ENCODE data around the gene PGAM2. TPM values are rescaled to one million over a fixed set of nuclear protein-coding genes. Genes with fewer than 3 reads are reported as not detected.
A peak's percentile ranks its signal among the peaks of the same experiment; 100 is the strongest.

Gene PGAM2
- polyA plus RNA-seq, 2 of the 4 experiments (the other 2 are of a cell fraction), result not detected

DNA sequence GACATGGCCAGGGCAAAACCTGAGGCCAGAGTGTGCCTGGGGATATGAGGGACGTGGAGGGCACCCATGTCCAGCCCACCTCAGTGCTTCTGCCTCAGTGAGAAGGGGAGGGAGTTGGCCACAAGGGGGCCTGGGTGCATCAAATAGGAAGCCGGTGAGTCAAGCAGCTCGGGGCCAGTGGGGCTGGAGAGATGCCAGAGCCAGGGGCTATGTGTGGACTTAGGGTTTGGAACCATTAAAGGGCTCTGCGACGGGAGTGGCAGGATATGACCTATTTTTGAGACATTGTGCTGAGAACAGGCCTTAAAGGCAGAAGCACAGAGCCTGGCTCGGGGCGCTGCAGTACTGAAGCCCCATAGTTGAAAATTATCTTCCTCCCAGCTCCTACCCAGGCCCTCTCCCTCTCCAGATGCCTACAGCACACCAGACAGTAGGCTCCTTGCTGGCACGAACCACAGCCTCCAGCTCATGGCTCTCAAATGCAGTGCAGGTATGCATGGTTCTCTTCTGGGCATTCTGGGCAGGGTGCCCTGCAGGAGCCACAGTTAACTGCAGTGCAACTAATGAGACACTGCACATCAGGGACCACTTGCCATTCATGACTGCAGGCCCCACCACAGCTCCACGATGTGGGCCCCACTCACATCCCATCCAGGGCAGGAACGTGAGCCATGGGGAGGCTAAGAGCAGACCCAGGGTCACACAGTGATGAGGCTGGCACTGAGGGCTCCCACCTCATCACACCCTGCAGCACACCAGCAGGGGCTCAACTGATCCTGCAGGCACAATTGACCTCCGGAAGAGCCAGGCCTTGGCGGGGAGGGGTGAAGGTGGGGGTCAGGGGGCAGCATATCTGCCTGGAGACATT lies 7.2 kb upstream of the PGAM2 start (continued):
- no peak for TF ChIP-seq RCOR1 (IDR thresholded peaks at IDR 0.05; ENCODE audit: low read depth, low read length)
- TF ChIP-seq POLR2AphosphoS2 (conservative IDR thresholded peaks at IDR 0.05; ENCODE audit: low read length), result 0 out of 2 replicates have a peak, but pooled peaks have one; percentile 20
- no peak for TF ChIP-seq ZC3H11A (IDR thresholded peaks at IDR 0.05)
- no peak for TF ChIP-seq EHMT2 (IDR thresholded peaks at IDR 0.05; ENCODE audit: low read depth)
- no peak for TF ChIP-seq FOSB (CRISPR knock-in tag; IDR thresholded peaks at IDR 0.05)
- TF ChIP-seq HOXB5 (CRISPR knock-in tag; IDR thresholded peaks at IDR 0.05), result no peak
- no peak for TF ChIP-seq JUNB (IDR thresholded peaks at IDR 0.05)
- TF ChIP-seq GATA3 (IDR thresholded peaks at IDR 0.05; ENCODE audit: borderline replicate concordance), result no peak
- no peak for TF ChIP-seq POLR2A (IDR thresholded peaks at IDR 0.05; ENCODE audit: low read length)
- TF ChIP-seq, protein P1, sequence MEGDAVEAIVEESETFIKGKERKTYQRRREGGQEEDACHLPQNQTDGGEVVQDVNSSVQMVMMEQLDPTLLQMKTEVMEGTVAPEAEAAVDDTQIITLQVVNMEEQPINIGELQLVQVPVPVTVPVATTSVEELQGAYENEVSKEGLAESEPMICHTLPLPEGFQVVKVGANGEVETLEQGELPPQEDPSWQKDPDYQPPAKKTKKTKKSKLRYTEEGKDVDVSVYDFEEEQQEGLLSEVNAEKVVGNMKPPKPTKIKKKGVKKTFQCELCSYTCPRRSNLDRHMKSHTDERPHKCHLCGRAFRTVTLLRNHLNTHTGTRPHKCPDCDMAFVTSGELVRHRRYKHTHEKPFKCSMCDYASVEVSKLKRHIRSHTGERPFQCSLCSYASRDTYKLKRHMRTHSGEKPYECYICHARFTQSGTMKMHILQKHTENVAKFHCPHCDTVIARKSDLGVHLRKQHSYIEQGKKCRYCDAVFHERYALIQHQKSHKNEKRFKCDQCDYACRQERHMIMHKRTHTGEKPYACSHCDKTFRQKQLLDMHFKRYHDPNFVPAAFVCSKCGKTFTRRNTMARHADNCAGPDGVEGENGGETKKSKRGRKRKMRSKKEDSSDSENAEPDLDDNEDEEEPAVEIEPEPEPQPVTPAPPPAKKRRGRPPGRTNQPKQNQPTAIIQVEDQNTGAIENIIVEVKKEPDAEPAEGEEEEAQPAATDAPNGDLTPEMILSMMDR (IDR thresholded peaks at IDR 0.05), result peak; percentile 68
- TF ChIP-seq CHD2 (IDR thresholded peaks at IDR 0.05; ENCODE audit: low read length, partially characterized antibody), result no peak
- TF ChIP-seq NR3C1 (IDR thresholded peaks at IDR 0.05), result no peak
- peak; percentile 66 for TF ChIP-seq SMC3 (IDR thresholded peaks at IDR 0.05)
- TF ChIP-seq FOXS1 (CRISPR knock-in tag; IDR thresholded peaks at IDR 0.05), result no peak
- TF ChIP-seq USF2 (IDR thresholded peaks at IDR 0.05), result no peak

- Histone ChIP-seq H3K4me1 (peaks cover 16% of the 10 kb centered on the region), H3K4me3 (no peak overlapping the region), H3K9me3 (no peaks in the 10 kb centered on the region), H3K27ac (peak overlapping the region in 1 of 2 experiments; percentile 51; a peak in 1 of 6 replicates), H3K4me2 (peak overlapping the region; percentile 31; the same call in 1 of the 3 replicates)
- 63% methylated on average over 9 of the region's 9 CpGs for WGBS (ENCODE audit: missing lambda C conversion rate)
- POLR2A ChIA-PET, result interaction anchor here (1.0 kb wide), 1 partner anchor 124 kb away, joined by 5 read pairs; no protein-coding TSS in a partner anchor
- FAIRE-seq (no peak), DNase-seq (ENCODE audit: low read depth in 1 of 2, low spot score in 1 of 2) (no peak), ATAC-seq (peak in 1 of 2 experiments; percentile 2; a peak in 1 of 6 replicates)
- TF ChIP-seq POLR2AphosphoS2 (conservative IDR thresholded peaks at IDR 0.05; ENCODE audit: low read length), result 0 out of 2 replicates have a peak, but pooled peaks have one; percentile 26
- no peak for TF ChIP-seq CHD4 (IDR thresholded peaks at IDR 0.05; ENCODE audit: borderline replicate concordance)
- CTCF ChIA-PET, result interaction anchor here (0.7 to 3.6 kb wide), 19 partner anchors 9 to 488 kb away, joined by 3 to 35 read pairs (median 3); partner anchors contain the start of gene POLD2
Observed at GRCh38 chr7:44071726-44072363, 6.5 kb upstream of the PGAM2 start.

- FAIRE-seq, result no peak
- DNase-seq (ENCODE audit: low read depth in 1 of 2, low spot score in 1 of 2), result no peak
- no peaks in the 10 kb centered on the region for H3K9me3 ChIP-seq
- no peak overlapping the region for H3K4me3 ChIP-seq
- H3K4me1 ChIP-seq, result peaks cover 16% of the 10 kb centered on the region
- CTCF ChIA-PET, result interaction anchor here (1.1 to 2.0 kb wide), 6 partner anchors 8 to 128 kb away, joined by 3 to 5 read pairs (median 4); no protein-coding TSS in a partner anchor
- no peak for TF ChIP-seq HOXB13 (CRISPR knock-in tag; IDR thresholded peaks at IDR 0.05; ENCODE audit: low read depth)
- no peak for TF ChIP-seq FOXS1 (CRISPR knock-in tag; IDR thresholded peaks at IDR 0.05)
- no peak for TF ChIP-seq NR3C1 (IDR thresholded peaks at IDR 0.05)
- no peak for TF ChIP-seq GATA3 (IDR thresholded peaks at IDR 0.05; ENCODE audit: borderline replicate concordance)
- no peak for TF ChIP-seq EHMT2 (IDR thresholded peaks at IDR 0.05; ENCODE audit: low read depth)
- no peak for TF ChIP-seq ZSCAN20 (CRISPR knock-in tag; IDR thresholded peaks at IDR 0.05)
- TF ChIP-seq CHD4 (IDR thresholded peaks at IDR 0.05; ENCODE audit: borderline replicate concordance), result no peak
- TF ChIP-seq EP300 (IDR thresholded peaks at IDR 0.05), result no peak
- no peak for TF ChIP-seq CBX8 (IDR thresholded peaks at IDR 0.05)
- no peak for TF ChIP-seq ZFP36 (IDR thresholded peaks at IDR 0.05; ENCODE audit: borderline replicate concordance, partially characterized antibody)
- TF ChIP-seq MAX (IDR thresholded peaks at IDR 0.05), result no peak
- no peak for TF ChIP-seq NPAS2 (CRISPR knock-in tag; IDR thresholded peaks at IDR 0.05; ENCODE audit: borderline replicate concordance)
- TF ChIP-seq SREBF2 (IDR thresholded peaks at IDR 0.05), result no peak
- TF ChIP-seq MAFK (IDR thresholded peaks at IDR 0.05; ENCODE audit: partially characterized antibody), result no peak
- no peak overlapping the region for H3K27ac ChIP-seq
- no peak overlapping the region for H3K4me2 ChIP-seq
- no peak for ATAC-seq
- POLR2A ChIA-PET, result interaction anchor here (1.5 kb wide), 1 partner anchor 23 kb away, joined by 4 read pairs; the partner anchor contains the start of gene DBNL
- 65% methylated on average over 7 of the region's 7 CpGs for WGBS (ENCODE audit: missing lambda C conversion rate)
Observed at GRCh38 chr7:44068054-44068453, 2.7 kb upstream of the PGAM2 start.
